HG03066 (cell line): ENCODE data around the gene ZSCAN5B.
A peak's percentile ranks its signal among the peaks of the same experiment; 100 is the strongest.

Source experiments
- ATAC-seq: cut with Tn5 transposase; IDR thresholded peaks from one replicate; pipeline ENCODE4 v1.9.1; 2021; ENCODE audit warnings: low read depth; ENCODE audit not compliant: unreplicated experiment

The ZSCAN5B gene

GRCh38 chr19:56147307-56147706, 50.3 kb downstream of the ZSCAN5B start:
- ATAC-seq = no peak

DNA sequence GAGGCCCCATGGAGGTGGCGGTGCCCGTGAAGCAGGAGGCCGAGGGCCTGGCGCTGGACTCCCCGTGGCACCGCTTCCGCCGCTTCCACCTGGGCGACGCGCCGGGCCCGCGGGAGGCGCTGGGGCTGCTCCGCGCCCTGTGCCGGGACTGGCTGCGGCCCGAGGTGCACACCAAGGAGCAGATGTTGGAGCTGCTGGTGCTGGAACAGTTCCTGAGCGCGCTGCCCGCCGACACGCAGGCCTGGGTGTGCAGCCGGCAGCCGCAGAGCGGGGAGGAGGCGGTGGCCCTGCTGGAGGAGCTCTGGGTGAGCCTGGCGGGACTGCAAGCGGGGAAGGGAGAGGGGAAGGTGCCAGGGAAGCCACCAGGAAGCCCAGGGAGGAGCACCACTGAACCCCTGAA, 50.7 kb downstream of the ZSCAN5B start:
- ATAC-seq = no peak

DNA sequence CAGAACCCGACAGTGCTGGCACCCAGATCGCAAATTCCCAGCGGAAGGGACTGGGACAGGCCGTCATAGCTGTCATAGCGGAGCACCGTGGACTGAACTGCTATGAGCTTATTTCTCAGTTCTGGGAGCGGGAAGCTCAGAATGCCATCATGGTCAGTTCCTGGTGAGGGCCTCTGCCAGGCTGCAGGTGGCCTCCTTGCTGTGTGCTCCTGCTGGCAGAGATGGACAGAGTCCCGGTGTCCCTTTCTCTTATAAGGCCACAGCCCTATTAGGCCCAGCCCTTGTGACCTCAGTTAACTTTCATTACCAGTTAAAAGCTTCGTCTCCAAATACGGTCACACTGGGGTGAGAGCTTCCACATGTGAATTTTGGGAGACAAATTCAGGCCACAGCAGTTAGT, 51.9 kb downstream of the ZSCAN5B start:
- ATAC-seq = no peak

GRCh38 chr19:56144831-56145230, 52.8 kb downstream of the ZSCAN5B start:
- ATAC-seq = no peak

DNA sequence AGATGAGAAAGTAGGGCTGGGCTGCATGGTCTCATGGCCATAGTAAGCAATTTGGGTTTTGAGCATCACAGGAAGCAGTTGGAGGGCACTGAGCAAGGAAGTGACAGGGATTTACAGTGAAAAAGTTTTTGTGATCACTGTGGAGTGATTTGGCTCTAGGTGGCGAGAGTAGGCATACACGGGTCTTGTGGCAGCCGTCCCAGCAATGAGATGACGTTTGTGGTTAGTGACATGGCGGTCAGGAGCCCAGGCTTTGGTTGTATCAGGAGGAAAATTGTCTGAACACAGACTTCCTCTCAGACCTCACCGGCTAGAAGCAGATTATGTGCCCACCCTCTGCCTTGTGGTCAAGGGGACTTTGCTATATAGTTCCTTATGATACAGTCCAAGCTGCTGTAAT, 53.2 kb downstream of the ZSCAN5B start:
- ATAC-seq = no peak

DNA sequence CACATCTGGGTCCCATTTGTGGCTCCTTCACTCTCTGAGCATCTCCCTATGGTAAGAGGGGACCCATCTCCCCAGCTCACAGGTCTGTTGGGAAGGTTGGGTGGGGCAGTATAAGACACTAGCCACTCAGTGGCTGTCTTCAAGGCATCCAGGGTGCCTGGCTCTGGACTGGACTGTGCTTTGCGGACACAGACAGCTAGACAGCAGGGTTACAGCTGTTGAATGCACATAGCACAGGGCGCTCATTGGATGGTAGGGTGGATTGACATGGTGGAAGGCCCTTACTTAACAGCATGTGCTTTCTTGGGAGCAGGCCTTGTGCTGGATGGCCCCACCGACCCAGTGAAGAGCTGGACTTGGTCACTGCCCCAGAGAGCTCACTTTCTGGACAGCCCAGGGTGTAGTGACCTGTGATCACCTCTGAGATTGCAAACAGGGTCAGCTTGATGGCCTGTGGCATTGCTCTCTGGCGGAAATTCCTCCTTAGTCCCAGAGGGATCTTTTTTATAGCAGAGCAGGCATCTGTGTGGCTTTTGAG, 54.6 kb downstream of the ZSCAN5B start:
- ATAC-seq = no peak

DNA sequence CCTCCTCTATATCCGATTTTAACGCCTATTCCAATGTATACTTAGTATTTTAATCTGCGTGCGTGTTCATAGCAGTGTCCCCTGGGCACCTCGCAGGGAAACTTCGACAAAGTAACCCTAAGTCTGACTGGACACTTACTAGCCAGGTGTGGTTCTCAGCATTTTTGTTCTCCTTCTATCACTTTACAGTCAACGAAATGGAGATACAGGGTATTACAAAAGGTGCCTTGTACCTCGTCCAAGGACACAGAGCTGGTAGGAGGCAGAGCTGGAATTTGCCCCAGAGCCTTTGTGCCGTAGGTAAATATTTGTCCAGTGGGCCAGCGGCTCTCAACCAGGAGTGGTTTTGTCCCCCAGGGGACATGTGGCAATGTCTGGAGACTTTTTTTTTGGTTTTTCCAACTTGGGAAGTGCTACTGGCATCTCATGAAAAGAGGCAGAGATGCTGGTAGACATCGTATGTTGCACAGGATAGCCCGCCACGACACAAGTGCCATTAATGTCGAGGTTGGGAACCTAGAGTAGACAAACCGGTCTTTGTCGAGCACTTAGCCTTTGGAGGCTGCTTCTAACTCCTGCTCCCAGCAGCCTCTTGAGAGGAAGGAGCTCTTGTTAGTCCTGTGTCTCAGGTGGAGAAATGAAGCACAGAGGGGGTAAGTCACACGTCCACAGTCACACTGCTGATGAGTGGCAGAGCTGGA, 55.3 kb downstream of the ZSCAN5B start:
- ATAC-seq = no peak

- ATAC-seq = no peak
These were observed 56.1 kb downstream of the ZSCAN5B start for GRCh38 chr19:56141417-56141993.

- peak; percentile 95 for ATAC-seq
These were observed 56.8 kb downstream of the ZSCAN5B start, which contains the start of gene ZNF444 for GRCh38 chr19:56140583-56141416. TSS of gene ZNF444 (plus strand) at chr19:56141287. CDS start at chr19:56146912, 5,625 bp downstream.

GRCh38 chr19:56139847-56140582, 57.6 kb downstream of the ZSCAN5B start:
- no peak for ATAC-seq
